GM10248 (cell line): ENCODE measurements around the gene LGI4.
A peak's percentile ranks its signal among the peaks of the same experiment; 100 is the strongest.

Source experiments
- CTCF ChIA-PET: fragments of 300-600 bp; sonication (Branson Sonifier 250); formaldehyde crosslinking; extraction: SDS; loops from one replicate; lab custom pipeline; 2021; ENCODE audit warnings: antibody characterized with exemption; lab: Yijun Ruan, JAX
- POLR2A ChIA-PET: fragments of 350-650 bp; sonication (Branson Sonifier 250); formaldehyde crosslinking; extraction: SDS; loops from one replicate; lab custom pipeline; 2020; ENCODE audit warnings: antibody characterized with exemption; lab: Yijun Ruan, JAX
- DNase-seq: peaks from one replicate; pipeline ENCODE4 v3.0.0; 2012; ENCODE audit errors: extremely low spot score
- TF ChIP-seq, protein P1 (sequence below): IDR thresholded peaks from 2 replicates; pipeline ENCODE4 v1.5.1; 2012; ENCODE audit warnings: mild to moderate bottlenecking, low read depth; ENCODE audit errors: extremely low read depth, missing control alignments, control extremely low read depth

The LGI4 gene

GRCh38 chr19:35115177-35115951, 19.5 kb downstream of the LGI4 start, which contains the start of gene FXYD3:
Gene FXYD3, plus strand, starts transcription at chr19:35115823. Its CDS starts 3,554 bp downstream, at chr19:35119377.
- TF ChIP-seq, protein P1, sequence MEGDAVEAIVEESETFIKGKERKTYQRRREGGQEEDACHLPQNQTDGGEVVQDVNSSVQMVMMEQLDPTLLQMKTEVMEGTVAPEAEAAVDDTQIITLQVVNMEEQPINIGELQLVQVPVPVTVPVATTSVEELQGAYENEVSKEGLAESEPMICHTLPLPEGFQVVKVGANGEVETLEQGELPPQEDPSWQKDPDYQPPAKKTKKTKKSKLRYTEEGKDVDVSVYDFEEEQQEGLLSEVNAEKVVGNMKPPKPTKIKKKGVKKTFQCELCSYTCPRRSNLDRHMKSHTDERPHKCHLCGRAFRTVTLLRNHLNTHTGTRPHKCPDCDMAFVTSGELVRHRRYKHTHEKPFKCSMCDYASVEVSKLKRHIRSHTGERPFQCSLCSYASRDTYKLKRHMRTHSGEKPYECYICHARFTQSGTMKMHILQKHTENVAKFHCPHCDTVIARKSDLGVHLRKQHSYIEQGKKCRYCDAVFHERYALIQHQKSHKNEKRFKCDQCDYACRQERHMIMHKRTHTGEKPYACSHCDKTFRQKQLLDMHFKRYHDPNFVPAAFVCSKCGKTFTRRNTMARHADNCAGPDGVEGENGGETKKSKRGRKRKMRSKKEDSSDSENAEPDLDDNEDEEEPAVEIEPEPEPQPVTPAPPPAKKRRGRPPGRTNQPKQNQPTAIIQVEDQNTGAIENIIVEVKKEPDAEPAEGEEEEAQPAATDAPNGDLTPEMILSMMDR, result no peak
- DNase-seq, result no peak
- ChIA-PET POLR2A (no interaction called here), CTCF (interaction anchor here (0.6 to 5.0 kb wide), 16 partner anchors 8 to 353 kb away, joined by 3 to 25 read pairs (median 4); partner anchors contain the start of gene LGI4)

DNA sequence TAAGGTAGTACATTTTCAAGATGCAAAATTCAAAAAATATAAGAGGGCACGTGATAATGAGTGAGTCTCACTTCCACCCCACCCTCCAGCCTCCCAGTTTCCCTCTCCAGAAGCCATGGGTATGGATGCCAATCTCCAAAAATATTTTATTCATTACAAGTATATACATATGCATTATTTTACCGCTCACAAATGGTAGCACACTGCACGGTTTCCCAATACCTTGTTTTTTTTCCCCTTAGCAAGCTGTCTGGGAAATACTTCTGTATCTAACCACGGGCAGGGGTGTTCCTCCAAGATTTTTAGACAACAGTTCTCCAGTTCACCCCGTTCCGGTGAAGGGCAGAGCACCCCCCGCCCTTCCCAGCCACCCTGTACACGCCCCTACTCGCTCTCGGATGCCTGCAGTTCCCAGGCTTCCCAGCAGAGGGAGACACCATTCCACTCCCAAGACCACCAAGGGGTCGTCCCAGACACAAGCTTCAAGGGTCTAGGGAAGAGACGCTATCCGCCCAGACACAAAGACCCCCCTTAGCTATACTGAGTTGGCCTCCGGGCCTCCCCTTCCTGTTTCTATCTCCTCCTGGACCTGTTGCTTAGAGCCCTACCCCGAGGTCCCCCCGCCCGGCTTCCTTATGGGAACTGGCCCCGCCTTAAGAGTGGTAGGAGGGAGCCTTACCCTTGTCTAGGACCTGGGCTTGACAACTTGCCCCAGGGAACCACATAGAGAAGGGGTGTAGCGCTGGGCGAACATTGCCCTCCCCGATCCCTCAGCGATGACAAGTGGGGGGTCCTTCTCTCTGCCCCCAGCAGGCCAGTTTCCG, 20.3 kb downstream of the LGI4 start:
- ChIA-PET POLR2A (no interaction called here), CTCF (interaction anchor here (0.7 to 5.0 kb wide), 13 partner anchors 9 to 66 kb away, joined by 3 to 25 read pairs (median 3); partner anchors contain the start of gene LGI4)
- TF ChIP-seq, protein P1, result peak; percentile 87
- peak; percentile 87 for DNase-seq

DNA sequence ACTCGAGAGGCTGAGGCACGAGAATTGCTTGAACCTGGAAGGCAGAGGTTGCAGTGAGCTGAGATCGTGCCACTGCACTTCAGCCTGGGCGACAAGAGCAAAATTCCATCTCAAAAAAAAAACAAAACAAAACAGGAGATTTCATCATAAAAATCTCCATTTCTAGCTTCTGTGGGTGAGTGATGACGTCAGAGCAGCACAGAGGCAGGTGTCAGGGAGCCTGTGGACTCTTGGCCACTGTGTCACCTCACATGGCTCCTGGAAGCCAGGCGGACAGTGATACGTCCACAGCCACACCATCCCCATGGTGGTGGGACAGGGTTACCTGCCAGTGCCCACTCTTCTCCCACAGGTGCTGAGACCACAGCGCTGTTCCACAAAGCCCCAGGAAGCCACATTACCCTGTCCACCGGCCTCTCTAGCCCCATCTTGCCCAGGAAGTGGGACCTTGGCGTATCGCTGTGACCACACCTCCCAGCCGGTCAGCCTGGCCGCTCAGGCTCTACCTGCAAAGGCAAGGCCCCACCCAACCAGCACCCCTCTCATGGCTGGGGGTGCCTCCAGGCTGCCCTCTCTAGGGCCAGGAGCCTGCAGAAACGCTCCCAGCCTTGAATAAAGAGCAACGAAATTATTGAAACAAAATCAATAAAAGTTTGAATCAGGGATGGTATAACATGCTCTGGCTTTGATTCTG, 21.7 kb downstream of the LGI4 start:
- TF ChIP-seq, protein P1, result no peak

GRCh38 chr19:35110974-35111373, 23.9 kb downstream of the LGI4 start:
- DNase-seq, result no peak
- CTCF ChIA-PET, result interaction anchor here (0.8 to 1.3 kb wide), 5 partner anchors 9 to 47 kb away, joined by 3 to 5 read pairs (median 3); no protein-coding TSS in a partner anchor
- TF ChIP-seq, protein P1, result no peak
- POLR2A ChIA-PET, result no interaction called here

More for the DNA sequence above, 21.7 kb downstream of the LGI4 start:
- no peak for DNase-seq
- POLR2A ChIA-PET, result no interaction called here
- CTCF ChIA-PET, result interaction anchor here (1.5 to 1.6 kb wide), 2 partner anchors 23 to 46 kb away, joined by 4 to 5 read pairs; no protein-coding TSS in a partner anchor

DNA sequence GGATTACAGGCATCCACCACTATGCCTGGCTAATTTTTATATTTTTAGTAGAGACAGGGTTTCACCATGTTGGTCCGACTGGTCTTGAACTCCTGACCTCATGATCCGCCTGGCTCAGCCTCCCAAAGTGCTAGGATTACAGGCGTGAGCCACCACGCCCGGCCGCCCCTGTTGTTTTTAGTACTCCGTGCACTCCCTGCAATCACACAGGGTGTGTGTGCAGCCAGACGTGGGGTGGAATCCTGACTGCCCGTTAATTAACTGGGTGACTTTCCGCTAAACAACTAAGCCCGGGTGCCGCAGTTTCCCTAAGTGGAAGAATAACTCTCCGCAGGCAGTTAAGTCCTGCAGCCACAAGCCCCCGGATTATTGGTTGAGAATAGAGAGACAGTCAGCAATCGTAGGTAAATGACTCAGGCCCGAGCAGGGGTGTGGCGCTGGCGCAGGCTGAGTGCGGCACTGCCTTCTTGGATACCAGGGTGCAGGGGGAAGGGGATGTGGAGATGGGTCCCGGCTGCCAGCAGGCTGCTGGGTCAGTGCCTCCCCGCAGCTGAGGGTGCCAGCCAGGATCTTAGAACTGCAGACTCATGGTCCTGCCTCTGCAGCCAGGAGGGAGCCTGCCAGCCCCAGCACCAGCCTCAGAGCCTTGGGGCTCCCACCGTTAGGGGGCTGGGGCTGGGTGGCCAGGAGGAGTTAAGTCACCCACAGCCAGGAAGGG, 25.3 kb downstream of the LGI4 start:
- CTCF ChIA-PET, result interaction anchor here (1.3 kb wide), 1 partner anchor 10 kb away, joined by 3 read pairs; no protein-coding TSS in a partner anchor
- TF ChIP-seq, protein P1, result no peak
- DNase-seq, result no peak
- POLR2A ChIA-PET, result no interaction called here
